Measurements from ENCODE around the gene SSR1. TPM values are rescaled to one million over a fixed set of nuclear protein-coding genes. Genes with fewer than 3 reads are reported as not detected.

Gene SSR1
- total and polyA plus RNA-seq, 9 of the 15 experiments (the other 6 are each of a cell fraction or from before 2014, with no cell fraction given), result 87.7 to 220 (median 144) TPM

DNA sequence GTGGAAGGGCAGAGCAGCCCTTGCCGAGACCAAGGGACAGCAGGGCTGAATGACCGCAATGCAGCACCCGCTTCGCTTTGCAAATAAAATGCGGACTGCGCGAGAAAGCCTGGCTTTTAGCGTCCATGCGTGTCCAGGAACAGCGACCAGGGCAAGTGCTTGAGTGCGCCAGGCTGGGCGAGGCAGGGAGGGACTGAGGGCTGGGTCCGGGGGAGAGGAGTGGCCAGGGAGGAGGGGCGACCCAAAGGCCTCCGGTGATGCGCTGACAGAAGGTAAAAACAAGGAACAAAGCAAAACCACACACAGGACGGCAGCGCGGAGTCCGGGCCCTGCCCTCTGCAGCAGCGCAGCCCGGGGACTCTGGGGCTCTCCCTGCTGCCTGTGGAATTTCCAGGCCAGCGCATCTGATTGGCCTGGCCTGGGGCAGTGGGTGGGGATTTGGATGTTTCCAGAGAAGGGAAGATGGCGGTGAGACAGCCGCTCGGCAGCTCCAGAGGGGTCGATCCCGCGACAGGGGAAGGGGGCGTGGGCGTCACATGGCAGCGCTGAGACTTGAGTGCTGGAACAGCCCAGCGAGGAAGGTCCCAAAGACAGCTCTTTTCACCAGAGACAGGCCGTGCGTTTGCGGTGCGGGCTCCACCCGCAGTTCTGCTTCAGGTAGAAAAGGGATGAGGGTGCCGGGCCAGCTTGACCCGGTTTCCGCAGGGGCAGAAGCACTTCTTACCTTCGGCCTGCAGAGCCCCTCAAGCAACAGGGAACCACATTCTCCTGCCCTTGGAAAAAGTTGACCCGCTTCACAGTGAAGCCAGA, 51.8 kb downstream of the SSR1 start (continued):
- TF ChIP-seq, protein P1, sequence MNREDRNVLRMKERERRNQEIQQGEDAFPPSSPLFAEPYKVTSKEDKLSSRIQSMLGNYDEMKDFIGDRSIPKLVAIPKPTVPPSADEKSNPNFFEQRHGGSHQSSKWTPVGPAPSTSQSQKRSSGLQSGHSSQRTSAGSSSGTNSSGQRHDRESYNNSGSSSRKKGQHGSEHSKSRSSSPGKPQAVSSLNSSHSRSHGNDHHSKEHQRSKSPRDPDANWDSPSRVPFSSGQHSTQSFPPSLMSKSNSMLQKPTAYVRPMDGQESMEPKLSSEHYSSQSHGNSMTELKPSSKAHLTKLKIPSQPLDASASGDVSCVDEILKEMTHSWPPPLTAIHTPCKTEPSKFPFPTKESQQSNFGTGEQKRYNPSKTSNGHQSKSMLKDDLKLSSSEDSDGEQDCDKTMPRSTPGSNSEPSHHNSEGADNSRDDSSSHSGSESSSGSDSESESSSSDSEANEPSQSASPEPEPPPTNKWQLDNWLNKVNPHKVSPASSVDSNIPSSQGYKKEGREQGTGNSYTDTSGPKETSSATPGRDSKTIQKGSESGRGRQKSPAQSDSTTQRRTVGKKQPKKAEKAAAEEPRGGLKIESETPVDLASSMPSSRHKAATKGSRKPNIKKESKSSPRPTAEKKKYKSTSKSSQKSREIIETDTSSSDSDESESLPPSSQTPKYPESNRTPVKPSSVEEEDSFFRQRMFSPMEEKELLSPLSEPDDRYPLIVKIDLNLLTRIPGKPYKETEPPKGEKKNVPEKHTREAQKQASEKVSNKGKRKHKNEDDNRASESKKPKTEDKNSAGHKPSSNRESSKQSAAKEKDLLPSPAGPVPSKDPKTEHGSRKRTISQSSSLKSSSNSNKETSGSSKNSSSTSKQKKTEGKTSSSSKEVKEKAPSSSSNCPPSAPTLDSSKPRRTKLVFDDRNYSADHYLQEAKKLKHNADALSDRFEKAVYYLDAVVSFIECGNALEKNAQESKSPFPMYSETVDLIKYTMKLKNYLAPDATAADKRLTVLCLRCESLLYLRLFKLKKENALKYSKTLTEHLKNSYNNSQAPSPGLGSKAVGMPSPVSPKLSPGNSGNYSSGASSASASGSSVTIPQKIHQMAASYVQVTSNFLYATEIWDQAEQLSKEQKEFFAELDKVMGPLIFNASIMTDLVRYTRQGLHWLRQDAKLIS (CRISPR knock-in tag; IDR thresholded peaks at IDR 0.05), result no peak
- no peak for TF ChIP-seq PTBP1 (IDR thresholded peaks at IDR 0.05; ENCODE audit: low read depth, low read length)
- no peak for TF ChIP-seq ZC3H11A (IDR thresholded peaks at IDR 0.05; ENCODE audit: low read depth, low read length)
- TF ChIP-seq ZNF121 (CRISPR knock-in tag; conservative IDR thresholded peaks at IDR 0.05), result no peak
- no peak for TF ChIP-seq ZNF445 (CRISPR knock-in tag; IDR thresholded peaks at IDR 0.05; ENCODE audit: low read depth)
- peak; percentile 49; the same call in 1 of the 2 replicates for TF ChIP-seq KLF13 (tag; IDR thresholded peaks at IDR 0.05; ENCODE audit: borderline replicate concordance, low read depth)
- no peak for TF ChIP-seq WHSC1 (IDR thresholded peaks at IDR 0.05; ENCODE audit: low read length)
- TF ChIP-seq TAL1 (IDR thresholded peaks at IDR 0.05), result no peak
- no peak for TF ChIP-seq CBFA2T3 (IDR thresholded peaks at IDR 0.05)
- TF ChIP-seq FOXK1 (CRISPR knock-in tag; IDR thresholded peaks at IDR 0.05; ENCODE audit: borderline replicate concordance), result no peak
- no peak for TF ChIP-seq STAG1 (CRISPR knock-in tag; IDR thresholded peaks at IDR 0.05; ENCODE audit: borderline replicate concordance)
- no peak for TF ChIP-seq SIRT6 (IDR thresholded peaks at IDR 0.05; ENCODE audit: low read depth, low read length)
- TF ChIP-seq BACH1 (tag; IDR thresholded peaks at IDR 0.05), result no peak
- TF ChIP-seq PURB (CRISPR knock-in tag; IDR thresholded peaks at IDR 0.05; ENCODE audit: low read depth), result no peak
- no peak for TF ChIP-seq NFXL1 (CRISPR knock-in tag; IDR thresholded peaks at IDR 0.05)
- TF ChIP-seq DIDO1 (tag; IDR thresholded peaks at IDR 0.05; ENCODE audit: low read depth), result no peak
- TF ChIP-seq, protein P2, sequence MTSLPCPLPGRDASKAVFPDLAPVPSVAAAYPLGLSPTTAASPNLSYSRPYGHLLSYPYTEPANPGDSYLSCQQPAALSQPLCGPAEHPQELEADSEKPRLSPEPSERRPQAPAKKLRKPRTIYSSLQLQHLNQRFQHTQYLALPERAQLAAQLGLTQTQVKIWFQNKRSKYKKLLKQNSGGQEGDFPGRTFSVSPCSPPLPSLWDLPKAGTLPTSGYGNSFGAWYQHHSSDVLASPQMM (CRISPR knock-in tag; IDR thresholded peaks at IDR 0.05), result no peak
- TF ChIP-seq, protein P3, sequence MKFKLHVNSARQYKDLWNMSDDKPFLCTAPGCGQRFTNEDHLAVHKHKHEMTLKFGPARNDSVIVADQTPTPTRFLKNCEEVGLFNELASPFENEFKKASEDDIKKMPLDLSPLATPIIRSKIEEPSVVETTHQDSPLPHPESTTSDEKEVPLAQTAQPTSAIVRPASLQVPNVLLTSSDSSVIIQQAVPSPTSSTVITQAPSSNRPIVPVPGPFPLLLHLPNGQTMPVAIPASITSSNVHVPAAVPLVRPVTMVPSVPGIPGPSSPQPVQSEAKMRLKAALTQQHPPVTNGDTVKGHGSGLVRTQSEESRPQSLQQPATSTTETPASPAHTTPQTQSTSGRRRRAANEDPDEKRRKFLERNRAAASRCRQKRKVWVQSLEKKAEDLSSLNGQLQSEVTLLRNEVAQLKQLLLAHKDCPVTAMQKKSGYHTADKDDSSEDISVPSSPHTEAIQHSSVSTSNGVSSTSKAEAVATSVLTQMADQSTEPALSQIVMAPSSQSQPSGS (CRISPR knock-in tag; IDR thresholded peaks at IDR 0.05), result no peak
- no peak for TF ChIP-seq TCF7 (IDR thresholded peaks at IDR 0.05; ENCODE audit: borderline replicate concordance)
- no peak for TF ChIP-seq NR4A1 (CRISPR knock-in tag; IDR thresholded peaks at IDR 0.05)
- no peak for TF ChIP-seq NR4A1 (tag; IDR thresholded peaks at IDR 0.05)
- TF ChIP-seq RBM34 (IDR thresholded peaks at IDR 0.05; ENCODE audit: borderline replicate concordance, insufficient read depth, low read length), result no peak
- no peak for TF ChIP-seq MTF1 (CRISPR knock-in tag; IDR thresholded peaks at IDR 0.05; ENCODE audit: borderline replicate concordance)
